Inflammatory macrophage (primary cell): ENCODE measurements around the gene SEC14L5.

Experiments used
- DNase-seq, 2 donors: peaks; one replicate each; pipeline ENCODE4 v3.0.0-alpha.2; 2020 to 2022

Gene SEC14L5

DNA sequence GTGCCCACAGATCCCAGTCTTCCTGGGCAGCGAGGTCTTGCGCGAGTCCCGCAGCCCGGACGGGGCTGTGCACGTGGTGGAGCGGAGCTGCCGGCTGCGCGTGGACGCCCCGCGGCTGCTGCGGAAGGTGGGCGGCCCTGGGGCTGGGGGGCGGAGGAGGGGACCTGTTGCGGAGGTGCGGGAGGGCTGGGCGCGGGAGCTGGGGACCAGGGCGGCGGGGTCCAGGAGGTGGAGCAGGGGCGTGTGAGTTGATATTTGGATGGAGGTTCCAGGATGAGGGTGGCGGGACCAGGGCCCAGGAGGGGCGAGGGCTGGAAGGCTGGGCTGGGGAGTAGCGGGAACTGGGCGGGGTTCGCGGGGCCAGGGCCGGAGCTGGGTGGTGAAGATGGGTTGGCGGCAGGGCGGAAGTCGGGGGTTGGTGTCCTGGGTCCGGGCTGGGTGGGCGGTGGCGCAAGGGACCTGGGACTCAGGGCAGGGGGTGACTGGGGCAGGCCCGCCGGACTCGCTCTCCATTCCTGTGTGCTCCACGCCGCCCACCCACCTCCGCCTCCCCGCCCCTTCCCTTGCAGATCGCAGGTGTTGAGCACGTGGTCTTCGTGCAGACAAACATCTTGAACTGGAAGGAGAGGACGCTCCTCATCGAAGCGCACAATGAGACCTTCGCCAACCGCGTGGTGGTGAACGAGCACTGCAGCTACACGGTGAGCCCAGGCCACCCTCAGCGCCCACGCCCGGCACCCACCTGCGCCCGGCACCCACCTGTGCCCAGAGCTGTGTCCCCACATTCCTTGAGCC is 29.6 kb downstream of the SEC14L5 start:
- DNase-seq = no peak

- no peak for DNase-seq
Measured at GRCh38 chr16:4988647-4989046, 30.5 kb downstream of the SEC14L5 start.

GRCh38 chr16:4989391-4990006 is 31.4 kb downstream of the SEC14L5 start:
- no peak for DNase-seq

DNA sequence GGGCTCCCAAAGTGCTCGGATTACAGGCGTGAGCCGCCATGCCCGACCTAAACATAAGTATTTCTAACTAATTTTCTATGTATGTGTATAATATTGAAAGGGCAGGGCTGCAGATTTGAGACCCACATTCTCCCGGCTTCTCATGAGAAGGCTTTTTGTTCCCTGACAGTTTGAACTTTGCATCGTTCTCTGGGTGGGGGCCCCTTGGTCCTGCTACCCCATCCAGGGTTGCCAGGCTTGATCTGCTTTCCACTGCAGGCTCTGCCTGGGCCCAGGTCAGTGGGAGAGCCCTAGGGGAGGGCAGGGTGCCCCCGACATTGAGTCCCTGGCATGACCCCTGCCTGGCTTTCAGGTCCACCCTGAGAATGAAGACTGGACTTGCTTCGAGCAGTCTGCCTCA is 32.3 kb downstream of the SEC14L5 start:
- DNase-seq = no peak

GRCh38 chr16:4991754-4992153 is 33.6 kb downstream of the SEC14L5 start:
- no peak for DNase-seq

DNA sequence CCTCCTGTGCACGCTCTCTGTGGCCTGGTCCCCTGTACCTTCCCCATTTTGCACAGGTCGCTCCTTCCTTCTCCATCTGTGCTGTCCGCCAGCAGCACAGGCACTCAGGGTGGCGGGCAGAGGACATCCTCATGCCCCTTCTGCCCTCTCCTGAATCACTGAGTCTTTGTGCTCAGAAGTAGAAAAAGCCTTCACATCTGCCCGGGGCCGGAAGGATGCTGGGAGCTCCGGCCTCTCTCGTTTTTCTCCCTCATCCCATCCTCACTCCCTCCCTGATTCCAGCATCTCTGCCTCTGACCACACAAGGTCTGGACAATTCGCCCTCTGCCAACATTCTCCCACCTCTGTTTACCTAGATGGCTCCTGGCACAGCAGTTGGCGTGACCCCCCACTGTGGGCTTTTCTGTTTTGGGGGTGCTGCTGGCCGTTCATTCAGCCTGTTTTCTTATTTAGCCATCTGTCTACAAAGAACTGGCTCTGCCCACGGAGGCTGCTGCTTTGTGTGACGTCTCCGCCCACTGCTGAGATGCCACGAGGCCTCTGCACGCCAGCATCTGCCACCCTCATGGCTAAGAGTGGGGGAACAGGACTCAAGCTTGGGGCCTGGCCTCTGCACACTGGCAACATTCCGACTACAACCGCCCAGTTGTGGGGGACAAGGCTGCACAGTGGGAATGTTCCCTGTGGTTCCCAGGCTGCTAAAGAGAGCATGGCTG is 36.7 kb downstream of the SEC14L5 start:
- DNase-seq = peak in 1 of 2 donors; percentile 21

DNA sequence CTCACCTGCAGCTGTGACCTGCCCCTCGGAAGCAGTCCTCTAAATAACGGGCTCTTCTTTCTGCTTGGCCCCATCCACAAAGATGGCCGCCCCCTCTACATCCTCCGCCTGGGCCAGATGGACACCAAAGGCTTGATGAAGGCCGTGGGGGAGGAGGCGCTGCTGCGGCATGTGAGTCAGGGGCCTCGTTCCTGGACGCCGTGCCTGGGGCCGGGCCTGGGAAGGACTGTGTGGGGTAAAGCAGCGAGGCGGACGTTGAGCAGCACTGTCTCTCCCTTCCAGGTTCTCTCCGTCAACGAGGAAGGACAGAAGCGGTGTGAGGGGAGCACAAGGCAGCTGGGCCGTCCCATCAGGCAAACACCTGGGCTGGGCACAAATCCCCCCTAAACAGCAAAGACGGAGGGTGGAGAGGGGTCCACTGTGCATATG is 42.5 kb downstream of the SEC14L5 start:
- no peak for DNase-seq

- peak; percentile 63 to 80 for DNase-seq
Measured at GRCh38 chr16:5001571-5001970, 43.4 kb downstream of the SEC14L5 start.

DNA sequence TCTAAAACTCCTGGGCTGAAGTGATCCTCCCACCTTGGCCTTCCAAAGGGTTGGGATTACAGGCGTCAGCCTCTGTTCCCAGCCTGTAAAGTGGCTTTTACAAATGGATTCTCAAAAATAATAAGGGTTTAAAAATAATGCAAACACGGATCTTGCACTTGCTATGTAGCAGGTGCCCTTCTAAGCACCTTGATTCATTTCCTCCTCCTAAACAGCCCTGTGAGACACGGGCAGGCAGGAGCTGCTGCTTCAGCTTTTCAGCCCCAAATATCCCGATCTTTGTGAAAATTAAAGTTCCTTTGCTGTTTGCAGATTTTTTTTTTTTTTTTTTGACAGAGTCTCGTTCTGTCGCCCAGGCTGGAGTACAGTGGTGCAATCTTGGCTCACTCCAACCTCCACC is 43.9 kb downstream of the SEC14L5 start:
- no peak for DNase-seq

DNA sequence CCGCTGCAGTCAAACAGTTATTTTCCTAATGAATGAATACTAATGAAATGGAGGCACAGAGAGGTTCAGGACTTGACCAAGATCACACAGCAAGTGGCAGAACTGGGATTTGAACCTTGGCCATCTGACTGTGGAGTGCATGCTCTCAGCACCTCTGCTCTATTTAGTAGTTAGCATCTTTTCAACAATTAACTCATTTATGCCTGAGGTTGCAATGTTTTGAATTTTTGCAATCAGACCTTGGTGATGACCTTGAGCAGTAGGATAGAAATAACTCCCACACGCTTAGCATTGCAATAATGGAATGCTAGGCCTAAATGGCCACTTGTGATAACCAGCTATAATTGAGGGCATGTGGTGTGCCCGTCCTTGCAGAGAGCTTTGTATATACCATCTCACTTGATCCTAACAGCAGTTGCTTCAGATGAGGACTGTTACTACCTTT is 44.6 kb downstream of the SEC14L5 start:
- DNase-seq = no peak

GRCh38 chr16:5003211-5003610 is 45.1 kb downstream of the SEC14L5 start:
- no peak for DNase-seq

- no peak for DNase-seq
Measured at GRCh38 chr16:5003828-5004227, 45.7 kb downstream of the SEC14L5 start.

- no peak for DNase-seq
Measured at GRCh38 chr16:5004311-5004710, 46.2 kb downstream of the SEC14L5 start.

GRCh38 chr16:5005916-5006315 is 47.8 kb downstream of the SEC14L5 start:
- DNase-seq = no peak

- DNase-seq = no peak
Measured at GRCh38 chr16:5006348-5007193, 48.4 kb downstream of the SEC14L5 start.

DNA sequence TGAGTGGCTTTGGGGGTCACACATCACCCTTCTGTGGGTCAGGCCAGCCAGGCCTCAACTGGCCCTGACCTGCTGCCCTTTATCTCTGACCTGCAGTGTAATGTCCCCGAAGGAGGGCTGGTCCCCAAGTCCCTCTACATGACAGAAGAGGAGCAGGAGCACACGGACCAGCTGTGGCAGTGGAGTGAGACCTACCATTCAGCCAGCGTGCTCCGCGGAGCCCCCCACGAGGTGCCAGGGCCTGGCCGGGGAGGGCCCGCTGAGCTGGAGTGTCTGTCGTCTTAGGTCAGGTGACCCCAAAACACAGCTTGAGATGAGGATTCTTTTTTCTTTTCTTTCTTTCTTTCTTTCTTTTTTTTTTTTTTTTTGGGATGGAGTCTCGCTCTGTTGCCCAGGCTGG is 49.1 kb downstream of the SEC14L5 start:
- no peak for DNase-seq

GRCh38 chr16:5008311-5008731 is 50.2 kb downstream of the SEC14L5 start:
- DNase-seq = no peak

- DNase-seq = no peak
Measured at GRCh38 chr16:5010576-5011329, 52.6 kb downstream of the SEC14L5 start.

GRCh38 chr16:5011637-5012036 is 53.5 kb downstream of the SEC14L5 start:
- DNase-seq = no peak

- no peak for DNase-seq
Measured at GRCh38 chr16:5012887-5013286, 54.8 kb downstream of the SEC14L5 start.

DNA sequence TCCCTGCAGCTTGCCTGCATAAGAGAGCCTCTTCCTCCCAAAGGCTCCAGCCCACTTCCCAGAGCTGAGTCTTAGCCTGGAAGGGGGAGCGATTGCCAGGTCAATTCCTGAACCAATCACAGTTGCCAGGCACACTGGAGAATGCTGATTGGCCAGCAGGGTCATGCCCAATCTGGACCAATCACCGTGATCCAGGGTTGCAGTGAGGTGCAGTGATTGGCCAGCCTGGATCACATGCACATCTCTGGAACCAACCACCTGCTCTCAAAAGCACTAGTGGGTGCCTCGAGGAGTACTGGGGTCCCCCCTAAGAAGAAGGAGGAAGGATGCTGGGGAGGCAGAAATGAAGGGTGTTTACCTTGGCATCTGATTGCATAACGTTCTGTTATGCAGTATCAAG is 57.2 kb downstream of the SEC14L5 start:
- no peak for DNase-seq

DNA sequence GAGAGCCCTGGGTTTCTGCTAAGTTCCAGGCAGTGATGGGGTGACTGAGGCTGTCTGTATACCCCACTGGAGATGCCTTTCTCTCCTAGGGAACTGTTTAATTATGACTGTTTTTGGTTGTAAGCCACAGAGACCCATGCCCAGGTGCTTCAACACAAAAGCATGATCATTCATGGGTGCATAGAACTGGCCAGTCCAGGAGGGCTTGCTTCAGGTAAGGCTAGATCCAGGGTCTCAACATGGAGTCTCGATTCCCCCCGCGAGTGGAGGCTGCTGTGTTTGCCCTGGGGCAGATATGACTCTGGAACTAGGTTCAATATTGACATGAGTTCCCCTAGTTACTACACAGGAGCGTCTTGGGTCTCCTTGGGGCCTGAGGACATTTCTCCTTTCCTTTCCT is 57.8 kb downstream of the SEC14L5 start:
- no peak for DNase-seq
